Measurements from ENCODE around the gene HBG2. TPM values are rescaled to one million over a fixed set of nuclear protein-coding genes. Genes with fewer than 3 reads are reported as not detected.

HBG2 gene
- total and polyA plus RNA-seq, 5 donors from 2014 or later: not detected

DNA sequence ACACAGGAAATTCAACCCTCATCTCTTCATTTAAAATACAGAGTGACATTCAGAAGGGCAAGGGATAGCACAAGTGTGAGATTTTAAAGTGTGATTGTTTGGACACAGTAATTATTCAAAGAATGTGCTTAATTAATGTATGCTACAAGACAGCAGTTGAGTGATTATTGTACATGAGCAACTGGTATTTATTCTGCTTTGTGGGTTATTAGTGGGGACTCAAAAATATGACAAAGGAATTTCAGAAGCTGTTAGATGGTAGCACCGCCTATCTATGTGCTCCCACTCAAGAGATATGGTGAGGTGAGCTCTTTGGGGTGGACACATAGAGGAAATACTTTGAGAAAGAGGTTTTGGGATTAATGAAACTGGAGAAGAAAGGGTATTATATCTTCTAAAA is 14.5 kb downstream of the HBG2 start:
- peaks cover 4% of the 10 kb centered on the region for H3K27me3 Mint-ChIP-seq
- H3K9me3 Mint-ChIP-seq: no peaks in the 10 kb centered on the region
- no peak overlapping the region for H3K27ac Mint-ChIP-seq
- no peaks in the 10 kb centered on the region for H3K4me1 Mint-ChIP-seq
- no peak overlapping the region for H3K4me3 ChIP-seq (ENCODE audit: low read depth, low read length)
- no peak overlapping the region for H3K27ac ChIP-seq (ENCODE audit: insufficient read depth, low read length, poor library complexity, severe bottlenecking)
- H3K4me1 ChIP-seq (ENCODE audit: control insufficient read depth, insufficient read depth, low read length, poor library complexity, severe bottlenecking): no peaks in the 10 kb centered on the region
- no peaks in the 10 kb centered on the region for H3K27me3 ChIP-seq (ENCODE audit: control insufficient read depth, insufficient read depth, low read length)
- no peaks in the 10 kb centered on the region for H3K36me3 Mint-ChIP-seq
- H3K9me3 ChIP-seq (ENCODE audit: control insufficient read depth in 2 of 2, low read length in 2 of 2): no peaks in the 10 kb centered on the region
- H3K36me3 ChIP-seq (ENCODE audit: control insufficient read depth, insufficient read depth, low read length): no peaks in the 10 kb centered on the region
- no peak for DNase-seq
- no peak for ATAC-seq (ENCODE audit: low read depth in 2 of 2)
- H3K4me3 Mint-ChIP-seq: no peak overlapping the region

DNA sequence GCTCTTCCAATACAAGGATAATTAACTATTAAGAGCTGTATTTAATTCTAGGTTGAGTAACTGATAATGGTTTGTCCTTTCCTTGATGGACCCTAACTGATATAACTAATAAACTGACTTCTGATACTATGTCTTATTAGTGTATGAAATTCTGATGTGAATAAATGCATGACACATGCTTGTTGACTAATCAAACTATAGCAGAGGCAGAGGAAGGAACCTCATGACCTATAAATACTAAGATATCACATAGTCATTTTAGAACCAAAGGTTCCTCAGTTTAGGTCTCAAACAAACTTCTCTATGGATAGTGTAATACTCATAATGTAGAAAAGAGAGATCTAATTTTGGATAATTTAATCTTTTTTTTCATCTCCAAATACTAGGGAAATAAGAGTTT is 15.5 kb downstream of the HBG2 start:
- no peak for DNase-seq
- peaks cover 4% of the 10 kb centered on the region for H3K27me3 Mint-ChIP-seq
- Histone ChIP-seq H3K27ac (ENCODE audit: insufficient read depth, low read length, poor library complexity, severe bottlenecking) (no peak overlapping the region), H3K36me3 (ENCODE audit: control insufficient read depth, insufficient read depth, low read length) (no peaks in the 10 kb centered on the region), H3K27me3 (ENCODE audit: control insufficient read depth, insufficient read depth, low read length) (no peaks in the 10 kb centered on the region), H3K9me3 (ENCODE audit: control insufficient read depth in 2 of 2, low read length in 2 of 2) (no peaks in the 10 kb centered on the region), H3K4me1 (ENCODE audit: control insufficient read depth, insufficient read depth, low read length, poor library complexity, severe bottlenecking) (no peaks in the 10 kb centered on the region), H3K4me3 (ENCODE audit: low read depth, low read length) (no peak overlapping the region)
- no peaks in the 10 kb centered on the region for H3K9me3 Mint-ChIP-seq
- ATAC-seq (ENCODE audit: low read depth in 2 of 2): no peak
- peaks cover 0 to 3% (median 0%) of the 10 kb centered on the region in 4 donors for H3K4me1 Mint-ChIP-seq
- H3K36me3 Mint-ChIP-seq: no peaks in the 10 kb centered on the region
- no peak overlapping the region for H3K4me3 Mint-ChIP-seq
- no peak overlapping the region for H3K27ac Mint-ChIP-seq

DNA sequence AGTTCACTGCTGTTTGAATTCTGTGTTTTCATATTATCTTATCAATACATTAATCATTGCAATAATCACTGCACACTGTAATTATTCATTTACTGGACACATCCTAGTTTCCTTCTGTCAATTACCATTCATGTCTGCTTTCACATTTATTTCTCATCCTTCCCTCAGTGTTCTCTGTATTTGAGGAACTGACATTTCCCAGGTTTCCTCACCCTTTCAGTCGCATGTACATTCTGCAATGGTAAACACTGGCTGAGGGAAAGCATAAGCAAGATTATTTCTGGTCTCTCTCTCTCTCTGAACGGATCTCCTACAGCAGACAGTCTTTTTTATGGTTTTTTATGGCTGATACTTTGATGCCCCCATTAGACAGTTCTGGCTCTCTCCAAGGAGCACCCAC is 16.1 kb downstream of the HBG2 start:
- no peak overlapping the region for H3K27ac ChIP-seq (ENCODE audit: insufficient read depth, low read length, poor library complexity, severe bottlenecking)
- peaks cover 4% of the 10 kb centered on the region for H3K27me3 Mint-ChIP-seq
- ATAC-seq (ENCODE audit: low read depth in 2 of 2) (no peak), DNase-seq (no peak)
- no peaks in the 10 kb centered on the region for H3K27me3 ChIP-seq (ENCODE audit: control insufficient read depth, insufficient read depth, low read length)
- H3K9me3 Mint-ChIP-seq: no peaks in the 10 kb centered on the region
- no peaks in the 10 kb centered on the region for H3K36me3 Mint-ChIP-seq
- no peak overlapping the region for H3K4me3 Mint-ChIP-seq
- no peaks in the 10 kb centered on the region for H3K4me1 ChIP-seq (ENCODE audit: control insufficient read depth, insufficient read depth, low read length, poor library complexity, severe bottlenecking)
- H3K9me3 ChIP-seq (ENCODE audit: control insufficient read depth in 2 of 2, low read length in 2 of 2): no peaks in the 10 kb centered on the region
- H3K36me3 ChIP-seq (ENCODE audit: control insufficient read depth, insufficient read depth, low read length): no peaks in the 10 kb centered on the region
- no peak overlapping the region for H3K4me3 ChIP-seq (ENCODE audit: low read depth, low read length)
- no peak overlapping the region for H3K27ac Mint-ChIP-seq
- H3K4me1 Mint-ChIP-seq: peaks cover 0 to 3% (median 0%) of the 10 kb centered on the region in 4 donors

DNA sequence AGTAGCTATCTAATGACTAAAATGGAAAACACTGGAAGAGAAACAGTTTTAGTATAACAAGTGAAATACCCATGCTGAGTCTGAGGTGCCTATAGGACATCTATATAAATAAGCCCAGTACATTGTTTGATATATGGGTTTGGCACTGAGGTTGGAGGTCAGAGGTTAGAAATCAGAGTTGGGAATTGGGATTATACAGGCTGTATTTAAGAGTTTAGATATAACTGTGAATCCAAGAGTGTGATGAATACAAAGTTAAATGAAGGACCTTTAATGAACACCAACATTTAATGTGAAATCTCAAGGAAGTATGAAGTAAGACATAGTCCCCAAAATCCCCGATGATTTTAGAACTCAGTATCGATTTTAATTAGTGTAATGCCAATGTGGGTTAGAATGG is 17.2 kb downstream of the HBG2 start:
- ATAC-seq (ENCODE audit: low read depth in 2 of 2): no peak
- Histone ChIP-seq H3K27me3 (ENCODE audit: control insufficient read depth, insufficient read depth, low read length) (no peaks in the 10 kb centered on the region), H3K27ac (ENCODE audit: insufficient read depth, low read length, poor library complexity, severe bottlenecking) (no peak overlapping the region), H3K9me3 (ENCODE audit: control insufficient read depth in 2 of 2, low read length in 2 of 2) (no peaks in the 10 kb centered on the region), H3K4me3 (ENCODE audit: low read depth, low read length) (no peak overlapping the region), H3K4me1 (ENCODE audit: control insufficient read depth, insufficient read depth, low read length, poor library complexity, severe bottlenecking) (no peaks in the 10 kb centered on the region), H3K36me3 (ENCODE audit: control insufficient read depth, insufficient read depth, low read length) (no peaks in the 10 kb centered on the region)
- Mint-ChIP-seq H3K4me3 (no peak overlapping the region), H3K9me3 (no peaks in the 10 kb centered on the region), H3K27me3 (no peaks in the 10 kb centered on the region), H3K4me1 (peaks cover 0 to 3% (median 0%) of the 10 kb centered on the region in 4 donors), H3K27ac (no peak overlapping the region), H3K36me3 (no peaks in the 10 kb centered on the region)
- DNase-seq: no peak

DNA sequence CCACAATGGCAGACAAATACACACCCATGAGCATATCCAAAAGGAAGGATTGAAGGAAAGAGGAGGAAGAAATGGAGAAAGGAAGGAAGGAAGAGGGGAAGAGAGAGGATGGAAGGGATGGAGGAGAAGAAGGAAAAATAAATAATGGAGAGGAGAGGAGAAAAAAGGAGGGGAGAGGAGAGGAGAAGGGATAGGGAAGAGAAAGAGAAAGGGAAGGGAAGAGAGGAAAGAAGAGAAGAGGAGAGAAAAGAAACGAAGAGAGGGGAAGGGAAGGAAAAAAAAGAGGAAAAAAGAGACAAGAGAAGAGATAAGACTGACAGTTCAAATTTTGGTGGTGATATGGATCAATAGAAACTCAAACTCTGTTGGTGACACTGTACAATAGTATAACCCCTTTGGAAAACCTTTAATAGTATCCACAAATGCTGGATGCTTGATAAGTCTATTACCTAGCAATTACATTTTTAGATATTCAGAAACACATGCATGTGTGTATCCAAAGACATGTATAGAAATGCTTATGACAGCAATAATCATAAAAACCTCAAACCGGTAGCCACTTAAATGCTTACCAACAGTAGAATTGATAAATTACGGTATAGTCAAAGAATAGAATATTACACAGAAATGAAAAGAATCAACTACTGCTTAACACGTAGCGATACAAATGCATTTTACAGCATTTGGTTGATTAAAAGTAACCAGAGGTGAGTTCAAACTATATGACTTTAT is 19.1 kb downstream of the HBG2 start:
- H3K4me1 ChIP-seq (ENCODE audit: control insufficient read depth, insufficient read depth, low read length, poor library complexity, severe bottlenecking): no peaks in the 10 kb centered on the region
- peaks cover 0 to under 1% (median 0%) of the 10 kb centered on the region in 7 donors for H3K9me3 Mint-ChIP-seq
- DNase-seq (no peak), ATAC-seq (ENCODE audit: low read depth in 2 of 2) (no peak)
- H3K4me1 Mint-ChIP-seq: peaks cover 0 to 3% (median 0%) of the 10 kb centered on the region in 4 donors
- H3K36me3 ChIP-seq (ENCODE audit: control insufficient read depth, insufficient read depth, low read length): no peaks in the 10 kb centered on the region
- peaks cover 4% of the 10 kb centered on the region for H3K27me3 Mint-ChIP-seq
- no peaks in the 10 kb centered on the region for H3K9me3 ChIP-seq (ENCODE audit: control insufficient read depth in 2 of 2, low read length in 2 of 2)
- no peaks in the 10 kb centered on the region for H3K27me3 ChIP-seq (ENCODE audit: control insufficient read depth, insufficient read depth, low read length)
- no peak overlapping the region for H3K27ac Mint-ChIP-seq
- H3K27ac ChIP-seq (ENCODE audit: insufficient read depth, low read length, poor library complexity, severe bottlenecking): no peak overlapping the region
- no peak overlapping the region for H3K4me3 Mint-ChIP-seq
- H3K4me3 ChIP-seq (ENCODE audit: low read depth, low read length): no peak overlapping the region
- H3K36me3 Mint-ChIP-seq: no peaks in the 10 kb centered on the region

DNA sequence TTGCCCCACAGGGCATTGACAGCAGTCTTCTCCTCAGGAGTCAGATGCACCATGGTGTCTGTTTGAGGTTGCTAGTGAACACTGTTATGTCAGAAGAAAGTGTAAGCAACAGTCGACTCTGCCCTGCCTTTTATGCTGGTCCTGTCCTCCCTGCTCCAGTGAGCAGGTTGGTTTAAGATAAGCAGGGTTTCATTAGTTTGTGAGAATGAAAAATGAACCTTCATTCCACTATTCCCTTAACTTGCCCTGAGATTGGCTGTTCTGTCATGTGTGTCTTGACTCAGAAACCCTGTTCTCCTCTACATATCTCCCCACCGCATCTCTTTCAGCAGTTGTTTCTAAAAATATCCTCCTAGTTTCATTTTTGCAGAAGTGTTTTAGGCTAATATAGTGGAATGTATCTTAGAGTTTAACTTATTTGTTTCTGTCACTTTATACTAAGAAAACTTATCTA is 20.2 kb downstream of the HBG2 start, which contains the start of gene HBD:
HBD (minus strand) TSS at position 103 of the 454 bp plus-strand sequence; CDS start at position 53, 50 bp downstream.
- ATAC-seq (ENCODE audit: low read depth in 2 of 2) (no peak), DNase-seq (no peak)
- Histone ChIP-seq H3K9me3 (ENCODE audit: control insufficient read depth in 2 of 2, low read length in 2 of 2) (no peaks in the 10 kb centered on the region), H3K36me3 (ENCODE audit: control insufficient read depth, insufficient read depth, low read length) (no peaks in the 10 kb centered on the region), H3K27me3 (ENCODE audit: control insufficient read depth, insufficient read depth, low read length) (no peaks in the 10 kb centered on the region), H3K4me1 (ENCODE audit: control insufficient read depth, insufficient read depth, low read length, poor library complexity, severe bottlenecking) (no peaks in the 10 kb centered on the region), H3K4me3 (ENCODE audit: low read depth, low read length) (no peak within 1 kb of the TSS), H3K27ac (ENCODE audit: insufficient read depth, low read length, poor library complexity, severe bottlenecking) (no peak within 1 kb of the TSS)
- H3K27me3 Mint-ChIP-seq: peaks cover 5% of the 10 kb centered on the region
- peaks cover 0 to 3% (median 0%) of the 10 kb centered on the region in 4 donors for H3K4me1 Mint-ChIP-seq
- no peak within 1 kb of the TSS for H3K4me3 Mint-ChIP-seq
- H3K36me3 Mint-ChIP-seq: no peaks in the 10 kb centered on the region
- H3K9me3 Mint-ChIP-seq: peaks cover 0 to 2% (median 0%) of the 10 kb centered on the region in 7 donors
- H3K27ac Mint-ChIP-seq: no peak within 1 kb of the TSS

DNA sequence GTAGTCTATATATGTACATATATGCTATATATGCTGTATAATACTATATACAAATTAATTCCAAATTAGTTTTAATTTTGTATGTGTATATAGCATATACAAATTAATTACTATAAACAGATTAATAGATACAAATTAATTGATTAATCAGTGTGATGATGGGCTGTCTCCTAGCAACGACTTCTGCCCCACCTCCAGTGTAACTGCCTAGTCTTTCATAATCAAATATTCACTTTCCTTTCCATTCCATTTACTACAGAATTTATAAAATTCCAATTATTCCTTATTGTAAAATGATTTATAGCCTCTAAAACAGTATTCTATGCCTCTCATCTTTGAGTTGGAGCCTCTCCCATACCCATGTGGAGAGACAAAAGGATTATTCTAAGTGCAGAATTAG is 21.3 kb downstream of the HBG2 start:
- ATAC-seq (ENCODE audit: low read depth in 2 of 2) (no peak), DNase-seq (no peak)
- Mint-ChIP-seq H3K36me3 (no peaks in the 10 kb centered on the region), H3K9me3 (peaks cover 0 to 2% (median 0%) of the 10 kb centered on the region in 7 donors), H3K27me3 (peaks cover 5% of the 10 kb centered on the region), H3K27ac (no peak overlapping the region), H3K4me1 (peaks cover 0 to 3% (median 0%) of the 10 kb centered on the region in 4 donors), H3K4me3 (no peak overlapping the region)
- Histone ChIP-seq H3K4me1 (ENCODE audit: control insufficient read depth, insufficient read depth, low read length, poor library complexity, severe bottlenecking) (no peaks in the 10 kb centered on the region), H3K27ac (ENCODE audit: insufficient read depth, low read length, poor library complexity, severe bottlenecking) (no peak overlapping the region), H3K9me3 (ENCODE audit: control insufficient read depth in 2 of 2, low read length in 2 of 2) (no peaks in the 10 kb centered on the region), H3K27me3 (ENCODE audit: control insufficient read depth, insufficient read depth, low read length) (no peaks in the 10 kb centered on the region), H3K4me3 (ENCODE audit: low read depth, low read length) (no peak overlapping the region), H3K36me3 (ENCODE audit: control insufficient read depth, insufficient read depth, low read length) (no peaks in the 10 kb centered on the region)

DNA sequence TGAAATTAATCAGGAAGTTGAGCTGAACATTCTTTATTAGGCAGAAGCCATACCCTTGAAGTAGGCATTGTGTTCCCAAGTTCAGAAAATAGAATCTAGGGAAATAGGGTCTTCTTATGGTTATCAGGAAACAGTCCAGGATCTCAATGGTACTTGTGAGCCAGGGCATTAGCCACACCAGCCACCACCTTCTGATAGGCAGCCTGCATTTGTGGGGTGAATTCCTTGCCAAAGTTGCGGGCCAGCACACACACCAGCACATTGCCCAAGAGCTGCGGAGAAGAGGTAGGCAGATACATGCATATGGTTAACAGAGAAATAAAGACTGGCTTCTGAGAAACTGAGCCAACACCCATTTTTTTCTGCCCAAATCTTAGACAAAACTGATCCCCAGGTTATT is 21.8 kb downstream of the HBG2 start:
- H3K4me1 Mint-ChIP-seq: peaks cover 0 to 3% (median 0%) of the 10 kb centered on the region in 4 donors

More for the DNA sequence above, 21.8 kb downstream of the HBG2 start:
- Histone ChIP-seq H3K4me3 (ENCODE audit: low read depth, low read length) (no peak overlapping the region), H3K36me3 (ENCODE audit: control insufficient read depth, insufficient read depth, low read length) (no peaks in the 10 kb centered on the region), H3K9me3 (ENCODE audit: control insufficient read depth in 2 of 2, low read length in 2 of 2) (no peaks in the 10 kb centered on the region), H3K27me3 (ENCODE audit: control insufficient read depth, insufficient read depth, low read length) (no peaks in the 10 kb centered on the region), H3K4me1 (ENCODE audit: control insufficient read depth, insufficient read depth, low read length, poor library complexity, severe bottlenecking) (no peaks in the 10 kb centered on the region), H3K27ac (ENCODE audit: insufficient read depth, low read length, poor library complexity, severe bottlenecking) (no peak overlapping the region)
- Mint-ChIP-seq H3K9me3 (peaks cover 0 to 2% (median 0%) of the 10 kb centered on the region in 7 donors), H3K27me3 (peaks cover 5% of the 10 kb centered on the region), H3K27ac (no peak overlapping the region), H3K4me3 (no peak overlapping the region), H3K36me3 (no peaks in the 10 kb centered on the region)
- ATAC-seq (ENCODE audit: low read depth in 2 of 2): no peak
- no peak for DNase-seq

Data from CD4-positive, CD25-positive, alpha-beta regulatory T cell (primary cell).